Sigmoid colon (tissue), 4 donors: Measurements from ENCODE around the gene GABARAP.

Source experiments
- CTCF ChIP-seq, 4 experiments: fragments of 450-650 bp in 3 of 4; fragments of 200-600 bp in 1 of 4; IDR thresholded peaks; one replicate each; pipeline ENCODE4 v1.5.1; 2016 to 2019; ENCODE audit warnings: antibody characterized with exemption in 4 of 4, mild to moderate bottlenecking in 3 of 4, moderate library complexity in 2 of 4
- POLR2A ChIP-seq, 2 donors: fragments of 450-650 bp; IDR thresholded peaks; one replicate each; pipeline ENCODE4 v1.6.1; 2016; ENCODE audit warnings: antibody characterized with exemption in 2 of 2, mild to moderate bottlenecking in 2 of 2, moderate library complexity in 2 of 2
- POLR2AphosphoS5 ChIP-seq, 4 donors: sonication (generic); formaldehyde crosslinking; IDR thresholded peaks; one replicate each; pipeline ENCODE4 v1.6.1; 2017; ENCODE audit warnings: antibody characterized with exemption in 4 of 4

- TF ChIP-seq POLR2AphosphoS5 (IDR thresholded peaks at IDR 0.05) (peak in 2 of 4 donors; percentile 30 to 58), POLR2A (IDR thresholded peaks at IDR 0.05) (no peak), CTCF (IDR thresholded peaks at IDR 0.05) (peak in 2 of 4 experiments; percentile 11 to 49)
Measured at GRCh38 chr17:7282752-7283321, 40.6 kb upstream of the GABARAP start.
